HEK293 (cell line): Measurements from ENCODE around the gene HOXA3.
A peak's percentile ranks its signal among the peaks of the same experiment; 100 is the strongest.

Experiments used
- AEBP2 ChIP-seq: fragments of 450-650 bp; formaldehyde crosslinking; IDR thresholded peaks from 2 replicates; pipeline ENCODE4 v1.5.1; 2016; ENCODE audit warnings: missing biosample characterization, missing genetic modification characterization, borderline replicate concordance
- HIC1 ChIP-seq: fragments of 450-650 bp; formaldehyde crosslinking; IDR thresholded peaks from 2 replicates; pipeline ENCODE4 v1.5.1; 2016; ENCODE audit warnings: missing biosample characterization, missing genetic modification characterization
- IKZF3 ChIP-seq: fragments of 450-650 bp; IDR thresholded peaks from 2 replicates; pipeline ENCODE4 v1.5.0; 2018; ENCODE audit warnings: missing biosample characterization, mild to moderate bottlenecking, missing genetic modification characterization, moderate library complexity
- KLF8 ChIP-seq: fragments of 450-650 bp; formaldehyde crosslinking; IDR thresholded peaks from 2 replicates; pipeline ENCODE4 v1.5.1; 2016; ENCODE audit warnings: missing biosample characterization, missing genetic modification characterization
- TSHZ1 ChIP-seq: fragments of 450-650 bp; formaldehyde crosslinking; IDR thresholded peaks from 2 replicates; pipeline ENCODE4 v1.5.1; 2016; ENCODE audit warnings: missing biosample characterization, missing genetic modification characterization, borderline replicate concordance
- ZBTB1 ChIP-seq: fragments of 450-650 bp; formaldehyde crosslinking; IDR thresholded peaks from 2 replicates; pipeline ENCODE4 v1.5.1; 2016; ENCODE audit warnings: missing biosample characterization, missing genetic modification characterization
- ZNF112 ChIP-seq: fragments of 450-650 bp; formaldehyde crosslinking; IDR thresholded peaks from 2 replicates; pipeline ENCODE4 v1.5.0; 2017; ENCODE audit warnings: missing biosample characterization, missing genetic modification characterization
- ZNF184 ChIP-seq: fragments of 450-650 bp; IDR thresholded peaks from 2 replicates; pipeline ENCODE4 v1.5.1; 2018; ENCODE audit warnings: missing biosample characterization, mild to moderate bottlenecking, missing genetic modification characterization
- ZNF280D ChIP-seq: fragments of 450-650 bp; formaldehyde crosslinking; IDR thresholded peaks from 2 replicates; pipeline ENCODE4 v1.5.1; 2016; ENCODE audit warnings: missing biosample characterization, missing genetic modification characterization
- ZNF324 ChIP-seq: fragments of 450-650 bp; formaldehyde crosslinking; IDR thresholded peaks from 2 replicates; pipeline ENCODE4 v1.5.1; 2016; ENCODE audit warnings: missing biosample characterization, missing genetic modification characterization
- ZNF350 ChIP-seq: fragments of 450-650 bp; formaldehyde crosslinking; IDR thresholded peaks from 2 replicates; pipeline ENCODE4 v1.5.0; 2017; ENCODE audit warnings: missing biosample characterization, mild to moderate bottlenecking, missing genetic modification characterization
- ZNF677 ChIP-seq: fragments of 450-650 bp; IDR thresholded peaks from 2 replicates; pipeline ENCODE4 v1.5.0; 2018; ENCODE audit warnings: missing biosample characterization, mild to moderate bottlenecking, missing genetic modification characterization, moderate library complexity
- TF ChIP-seq, protein P1 (sequence below): fragments of 450-650 bp; formaldehyde crosslinking; IDR thresholded peaks from 2 replicates; pipeline ENCODE4 v1.5.1; 2016; ENCODE audit warnings: missing biosample characterization, missing genetic modification characterization
- TF ChIP-seq, protein P2 (sequence below): fragments of 450-650 bp; formaldehyde crosslinking; IDR thresholded peaks from 2 replicates; pipeline ENCODE4 v1.5.1; 2017; ENCODE audit warnings: missing biosample characterization, missing genetic modification characterization
- TF ChIP-seq, protein P3 (sequence below): fragments of 450-650 bp; formaldehyde crosslinking; IDR thresholded peaks from 2 replicates; pipeline ENCODE4 v1.5.1; 2016; ENCODE audit warnings: missing biosample characterization, missing genetic modification characterization, borderline replicate concordance
- TF ChIP-seq, protein P4 (sequence below): IDR thresholded peaks from 2 replicates; pipeline ENCODE4 v1.6.1; 2011; ENCODE audit warnings: mild to moderate bottlenecking, low read depth, low read length, borderline replicate concordance
- TF ChIP-seq, protein P5 (sequence below): fragments of 450-650 bp; formaldehyde crosslinking; IDR thresholded peaks from 2 replicates; pipeline ENCODE4 v1.5.1; 2016; ENCODE audit warnings: missing biosample characterization, missing genetic modification characterization

Gene HOXA3

DNA sequence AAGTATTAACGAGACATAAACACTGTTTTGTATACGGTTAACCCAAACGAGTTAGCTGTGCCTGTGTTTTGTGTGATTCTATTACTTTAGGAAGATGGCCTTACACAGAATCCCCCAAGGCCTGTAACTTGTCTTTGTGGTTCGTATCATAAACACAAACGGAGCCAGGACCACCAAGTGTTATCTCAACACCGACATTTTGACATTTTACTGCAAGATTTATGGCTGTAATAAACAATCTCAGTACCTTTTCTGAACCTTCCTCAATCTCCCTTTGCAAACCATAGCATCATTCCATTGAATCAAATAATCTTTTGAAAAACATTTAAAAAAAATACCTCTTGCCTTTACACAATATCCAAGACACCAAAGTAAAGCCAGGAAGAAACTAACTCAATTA is 19.4 kb downstream of the HOXA3 start (continued):
- TF ChIP-seq TSHZ1 (tag by site-specific recombination), result no peak
- no peak for TF ChIP-seq ZNF350 (tag by site-specific recombination)
- TF ChIP-seq AEBP2, result no peak
- TF ChIP-seq, protein P1, sequence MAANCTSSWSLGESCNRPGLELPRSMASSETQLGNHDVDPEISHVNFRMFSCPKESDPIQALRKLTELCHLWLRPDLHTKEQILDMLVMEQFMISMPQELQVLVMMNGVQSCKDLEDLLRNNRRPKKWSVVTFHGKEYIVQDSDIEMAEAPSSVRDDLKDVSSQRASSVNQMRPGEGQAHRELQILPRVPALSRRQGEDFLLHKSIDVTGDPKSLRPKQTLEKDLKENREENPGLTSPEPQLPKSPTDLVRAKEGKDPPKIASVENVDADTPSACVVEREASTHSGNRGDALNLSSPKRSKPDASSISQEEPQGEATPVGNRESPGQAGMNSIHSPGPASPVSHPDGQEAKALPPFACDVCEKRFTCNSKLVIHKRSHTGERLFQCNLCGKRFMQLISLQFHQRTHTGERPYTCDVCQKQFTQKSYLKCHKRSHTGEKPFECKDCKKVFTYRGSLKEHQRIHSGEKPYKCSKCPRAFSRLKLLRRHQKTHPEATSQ, result no peak
- TF ChIP-seq HIC1, result no peak
- no peak for TF ChIP-seq ZBTB1 (tag by site-specific recombination)
- TF ChIP-seq, protein P2, sequence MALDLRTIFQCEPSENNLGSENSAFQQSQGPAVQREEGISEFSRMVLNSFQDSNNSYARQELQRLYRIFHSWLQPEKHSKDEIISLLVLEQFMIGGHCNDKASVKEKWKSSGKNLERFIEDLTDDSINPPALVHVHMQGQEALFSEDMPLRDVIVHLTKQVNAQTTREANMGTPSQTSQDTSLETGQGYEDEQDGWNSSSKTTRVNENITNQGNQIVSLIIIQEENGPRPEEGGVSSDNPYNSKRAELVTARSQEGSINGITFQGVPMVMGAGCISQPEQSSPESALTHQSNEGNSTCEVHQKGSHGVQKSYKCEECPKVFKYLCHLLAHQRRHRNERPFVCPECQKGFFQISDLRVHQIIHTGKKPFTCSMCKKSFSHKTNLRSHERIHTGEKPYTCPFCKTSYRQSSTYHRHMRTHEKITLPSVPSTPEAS, result no peak
- TF ChIP-seq, protein P3, sequence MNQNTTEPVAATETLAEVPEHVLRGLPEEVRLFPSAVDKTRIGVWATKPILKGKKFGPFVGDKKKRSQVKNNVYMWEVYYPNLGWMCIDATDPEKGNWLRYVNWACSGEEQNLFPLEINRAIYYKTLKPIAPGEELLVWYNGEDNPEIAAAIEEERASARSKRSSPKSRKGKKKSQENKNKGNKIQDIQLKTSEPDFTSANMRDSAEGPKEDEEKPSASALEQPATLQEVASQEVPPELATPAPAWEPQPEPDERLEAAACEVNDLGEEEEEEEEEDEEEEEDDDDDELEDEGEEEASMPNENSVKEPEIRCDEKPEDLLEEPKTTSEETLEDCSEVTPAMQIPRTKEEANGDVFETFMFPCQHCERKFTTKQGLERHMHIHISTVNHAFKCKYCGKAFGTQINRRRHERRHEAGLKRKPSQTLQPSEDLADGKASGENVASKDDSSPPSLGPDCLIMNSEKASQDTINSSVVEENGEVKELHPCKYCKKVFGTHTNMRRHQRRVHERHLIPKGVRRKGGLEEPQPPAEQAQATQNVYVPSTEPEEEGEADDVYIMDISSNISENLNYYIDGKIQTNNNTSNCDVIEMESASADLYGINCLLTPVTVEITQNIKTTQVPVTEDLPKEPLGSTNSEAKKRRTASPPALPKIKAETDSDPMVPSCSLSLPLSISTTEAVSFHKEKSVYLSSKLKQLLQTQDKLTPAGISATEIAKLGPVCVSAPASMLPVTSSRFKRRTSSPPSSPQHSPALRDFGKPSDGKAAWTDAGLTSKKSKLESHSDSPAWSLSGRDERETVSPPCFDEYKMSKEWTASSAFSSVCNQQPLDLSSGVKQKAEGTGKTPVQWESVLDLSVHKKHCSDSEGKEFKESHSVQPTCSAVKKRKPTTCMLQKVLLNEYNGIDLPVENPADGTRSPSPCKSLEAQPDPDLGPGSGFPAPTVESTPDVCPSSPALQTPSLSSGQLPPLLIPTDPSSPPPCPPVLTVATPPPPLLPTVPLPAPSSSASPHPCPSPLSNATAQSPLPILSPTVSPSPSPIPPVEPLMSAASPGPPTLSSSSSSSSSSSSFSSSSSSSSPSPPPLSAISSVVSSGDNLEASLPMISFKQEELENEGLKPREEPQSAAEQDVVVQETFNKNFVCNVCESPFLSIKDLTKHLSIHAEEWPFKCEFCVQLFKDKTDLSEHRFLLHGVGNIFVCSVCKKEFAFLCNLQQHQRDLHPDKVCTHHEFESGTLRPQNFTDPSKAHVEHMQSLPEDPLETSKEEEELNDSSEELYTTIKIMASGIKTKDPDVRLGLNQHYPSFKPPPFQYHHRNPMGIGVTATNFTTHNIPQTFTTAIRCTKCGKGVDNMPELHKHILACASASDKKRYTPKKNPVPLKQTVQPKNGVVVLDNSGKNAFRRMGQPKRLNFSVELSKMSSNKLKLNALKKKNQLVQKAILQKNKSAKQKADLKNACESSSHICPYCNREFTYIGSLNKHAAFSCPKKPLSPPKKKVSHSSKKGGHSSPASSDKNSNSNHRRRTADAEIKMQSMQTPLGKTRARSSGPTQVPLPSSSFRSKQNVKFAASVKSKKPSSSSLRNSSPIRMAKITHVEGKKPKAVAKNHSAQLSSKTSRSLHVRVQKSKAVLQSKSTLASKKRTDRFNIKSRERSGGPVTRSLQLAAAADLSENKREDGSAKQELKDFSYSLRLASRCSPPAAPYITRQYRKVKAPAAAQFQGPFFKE (tag by site-specific recombination), result no peak
- no peak for TF ChIP-seq ZNF112 (tag by site-specific recombination)
- TF ChIP-seq ZNF677 (tag by site-specific recombination), result no peak
- TF ChIP-seq, protein P4, sequence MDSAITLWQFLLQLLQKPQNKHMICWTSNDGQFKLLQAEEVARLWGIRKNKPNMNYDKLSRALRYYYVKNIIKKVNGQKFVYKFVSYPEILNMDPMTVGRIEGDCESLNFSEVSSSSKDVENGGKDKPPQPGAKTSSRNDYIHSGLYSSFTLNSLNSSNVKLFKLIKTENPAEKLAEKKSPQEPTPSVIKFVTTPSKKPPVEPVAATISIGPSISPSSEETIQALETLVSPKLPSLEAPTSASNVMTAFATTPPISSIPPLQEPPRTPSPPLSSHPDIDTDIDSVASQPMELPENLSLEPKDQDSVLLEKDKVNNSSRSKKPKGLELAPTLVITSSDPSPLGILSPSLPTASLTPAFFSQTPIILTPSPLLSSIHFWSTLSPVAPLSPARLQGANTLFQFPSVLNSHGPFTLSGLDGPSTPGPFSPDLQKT, result no peak
- no peak for TF ChIP-seq ZNF184 (tag by site-specific recombination)
- TF ChIP-seq KLF8, result no peak
- no peak for TF ChIP-seq IKZF3 (tag by site-specific recombination)
- TF ChIP-seq ZNF280D (tag by site-specific recombination), result no peak
- TF ChIP-seq ZNF324 (tag by site-specific recombination), result no peak
- TF ChIP-seq, protein P5, sequence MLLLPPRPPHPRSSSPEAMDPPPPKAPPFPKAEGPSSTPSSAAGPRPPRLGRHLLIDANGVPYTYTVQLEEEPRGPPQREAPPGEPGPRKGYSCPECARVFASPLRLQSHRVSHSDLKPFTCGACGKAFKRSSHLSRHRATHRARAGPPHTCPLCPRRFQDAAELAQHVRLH (tag by site-specific recombination), result 0 out of 2 replicates have a peak, but pooled peaks have one; percentile 52
